ENCODE measurements around the gene CASP4.

GRCh38 chr11:104899226-104899625 is 69.1 kb downstream of the CASP4 start:
- TF ChIP-seq CTCF (conservative IDR thresholded peaks at IDR 0.05 in 1 of 2, IDR thresholded peaks at IDR 0.05 in 1 of 2; ENCODE audit: extremely low read depth in 1 of 2, insufficient read depth in 1 of 2, low read depth in 1 of 2, low read length in 2 of 2), result no peak
- no peak for TF ChIP-seq EZH2 (IDR thresholded peaks at IDR 0.05; ENCODE audit: borderline replicate concordance, low read length)
